MM.1S (cell line): ENCODE measurements around the gene TENM4.

Experiments used
- DNase-seq: peaks from one replicate; pipeline ENCODE4 v3.0.0-alpha.2; 2015
- H2AFZ ChIP-seq: fragments of 300-600 bp; sonication (generic); 2 replicates; pipeline ENCODE4 v1.6.0; 2016; ENCODE audit warnings: antibody characterized with exemption, low read length
- H3F3A ChIP-seq: fragments of 300-600 bp; sonication (generic); 2 replicates; pipeline ENCODE4 v1.6.1; 2016; ENCODE audit warnings: mild to moderate bottlenecking, antibody characterized with exemption, low read length, moderate library complexity, mixed read lengths; ENCODE audit not compliant: insufficient read depth
- H3K27ac ChIP-seq: fragments of 300-600 bp; sonication (generic); 2 replicates; pipeline ENCODE4 v1.5.1; 2016; ENCODE audit warnings: mild to moderate bottlenecking, low read length
- H3K27me3 ChIP-seq: fragments of 300-600 bp; sonication (generic); replicated peaks from 2 replicates; pipeline ENCODE4 v1.6.0; 2016; ENCODE audit warnings: low read length; ENCODE audit not compliant: insufficient read depth
- H3K36me3 ChIP-seq: fragments of 300-600 bp; sonication (generic); replicated peaks from 2 replicates; pipeline ENCODE4 v1.6.1; 2016; ENCODE audit warnings: mild to moderate bottlenecking, low read length, mixed read lengths; ENCODE audit not compliant: insufficient read depth
- H3K4me1 ChIP-seq: fragments of 300-600 bp; sonication (generic); 2 replicates; pipeline ENCODE4 v1.6.1; 2016; ENCODE audit warnings: low read length, mixed read lengths
- H3K4me2 ChIP-seq: fragments of 300-600 bp; sonication (generic); 2 replicates; pipeline ENCODE4 v1.6.0; 2016; ENCODE audit warnings: low read depth, low read length
- H3K4me3 ChIP-seq: fragments of 300-600 bp; sonication (generic); 2 replicates; pipeline ENCODE4 v1.5.1; 2016; ENCODE audit warnings: low read length, mixed read lengths
- H3K79me2 ChIP-seq: fragments of 300-600 bp; sonication (generic); 2 replicates; pipeline ENCODE4 v1.6.1; 2016; ENCODE audit warnings: mixed run types, low read length, mixed read lengths
- H3K9ac ChIP-seq: fragments of 300-600 bp; sonication (generic); 2 replicates; pipeline ENCODE4 v1.6.1; 2016; ENCODE audit warnings: low read length, mixed read lengths
- H3K9me2 ChIP-seq: fragments of 300-600 bp; sonication (generic); replicated peaks from 2 replicates; pipeline ENCODE4 v1.6.1; 2016; ENCODE audit warnings: mild to moderate bottlenecking, low read length, mixed read lengths; ENCODE audit not compliant: insufficient read depth
- H3K9me3 ChIP-seq: fragments of 300-600 bp; sonication (generic); replicated peaks from 2 replicates; pipeline ENCODE4 v1.6.1; 2016; ENCODE audit warnings: mild to moderate bottlenecking, low read length, mixed read lengths; ENCODE audit not compliant: insufficient read depth
- H4K20me1 ChIP-seq: fragments of 300-600 bp; sonication (generic); 2 replicates; pipeline ENCODE4 v1.6.1; 2016; ENCODE audit warnings: mild to moderate bottlenecking, low read length, moderate library complexity, mixed read lengths; ENCODE audit not compliant: insufficient read depth
- CTCF ChIP-seq: fragments of 300-600 bp; sonication (generic); IDR thresholded peaks from 2 replicates; pipeline ENCODE4 v1.5.1; 2016; ENCODE audit warnings: antibody characterized with exemption, low read length, mixed read lengths
- EZH2 ChIP-seq: fragments of 300-600 bp; sonication (generic); optimal IDR thresholded peaks from 2 replicates; pipeline ENCODE3; 2017; ENCODE audit warnings: low read depth, mild to moderate bottlenecking, antibody characterized with exemption, low read length, mixed read lengths
- EZH2phosphoT487 ChIP-seq: fragments of 300-600 bp; sonication (generic); IDR thresholded peaks from 2 replicates; pipeline ENCODE4 v1.6.1; 2018; ENCODE audit warnings: antibody characterized with exemption, low read length

TENM4 gene

GRCh38 chr11:78856211-78856610 is 584.6 kb downstream of the TENM4 start:
- no peak overlapping the region for H3K4me2 ChIP-seq

GRCh38 chr11:78855116-78855515 is 585.7 kb downstream of the TENM4 start:
- H3K36me3 ChIP-seq: no peaks in the 10 kb centered on the region
- no peaks in the 10 kb centered on the region for H3K27me3 ChIP-seq
- H3K4me3 ChIP-seq: no peak overlapping the region
- no peaks in the 10 kb centered on the region for H3K9me2 ChIP-seq
- H3K79me2 ChIP-seq: no peaks in the 10 kb centered on the region
- DNase-seq: no peak
- TF ChIP-seq EZH2 (no peak), EZH2phosphoT487 (no peak), CTCF (no peak)
- H3K4me1 ChIP-seq: no peaks in the 10 kb centered on the region
- no peaks in the 10 kb centered on the region for H3K9me3 ChIP-seq
- H2AFZ ChIP-seq: no peak overlapping the region
- H4K20me1 ChIP-seq: no peaks in the 10 kb centered on the region
- H3F3A ChIP-seq: no peaks in the 10 kb centered on the region
- H3K9ac ChIP-seq: no peak overlapping the region
- H3K27ac ChIP-seq: no peak overlapping the region
- no peak overlapping the region for H3K4me2 ChIP-seq

More at GRCh38 chr11:78856211-78856610, 584.6 kb downstream of the TENM4 start:
- H3K9me3 ChIP-seq: no peaks in the 10 kb centered on the region
- no peak overlapping the region for H2AFZ ChIP-seq
- no peaks in the 10 kb centered on the region for H3K9me2 ChIP-seq
- no peaks in the 10 kb centered on the region for H4K20me1 ChIP-seq
- no peak for TF ChIP-seq EZH2
- no peak for TF ChIP-seq CTCF
- TF ChIP-seq EZH2phosphoT487: no peak
- H3K36me3 ChIP-seq: no peaks in the 10 kb centered on the region
- H3K4me3 ChIP-seq: no peak overlapping the region
- H3K27ac ChIP-seq: no peak overlapping the region
- no peak overlapping the region for H3K9ac ChIP-seq
- no peaks in the 10 kb centered on the region for H3K79me2 ChIP-seq
- DNase-seq: no peak
- no peaks in the 10 kb centered on the region for H3K27me3 ChIP-seq
- no peaks in the 10 kb centered on the region for H3K4me1 ChIP-seq
- H3F3A ChIP-seq: no peaks in the 10 kb centered on the region

- no peaks in the 10 kb centered on the region for H3K79me2 ChIP-seq
- no peaks in the 10 kb centered on the region for H3K36me3 ChIP-seq
- H3K27ac ChIP-seq: no peak overlapping the region
- H3K4me2 ChIP-seq: no peak overlapping the region
- TF ChIP-seq EZH2phosphoT487 (no peak), EZH2 (no peak), CTCF (no peak)
- no peak overlapping the region for H2AFZ ChIP-seq
- no peaks in the 10 kb centered on the region for H3F3A ChIP-seq
- no peak overlapping the region for H3K4me3 ChIP-seq
- no peak overlapping the region for H3K9ac ChIP-seq
- DNase-seq: no peak
- no peaks in the 10 kb centered on the region for H3K9me3 ChIP-seq
- H4K20me1 ChIP-seq: no peaks in the 10 kb centered on the region
- no peaks in the 10 kb centered on the region for H3K27me3 ChIP-seq
- H3K4me1 ChIP-seq: no peaks in the 10 kb centered on the region
- H3K9me2 ChIP-seq: no peaks in the 10 kb centered on the region
Measured at GRCh38 chr11:78853521-78853920, 587.3 kb downstream of the TENM4 start.
